GM21737 (cell line): Measurements from ENCODE around the gene CDH15.
"Not testable (repeated sequence)": the region's sequence is repeated elsewhere in the genome, so short reads cannot be mapped to it uniquely, and the experiment has no call there.

Source experiments
- ATAC-seq: cut with Tn5 transposase; IDR thresholded peaks from one replicate; pipeline ENCODE4 v1.9.1; 2021; ENCODE audit warnings: mild to moderate bottlenecking, moderate library complexity; ENCODE audit not compliant: unreplicated experiment

The CDH15 gene

DNA sequence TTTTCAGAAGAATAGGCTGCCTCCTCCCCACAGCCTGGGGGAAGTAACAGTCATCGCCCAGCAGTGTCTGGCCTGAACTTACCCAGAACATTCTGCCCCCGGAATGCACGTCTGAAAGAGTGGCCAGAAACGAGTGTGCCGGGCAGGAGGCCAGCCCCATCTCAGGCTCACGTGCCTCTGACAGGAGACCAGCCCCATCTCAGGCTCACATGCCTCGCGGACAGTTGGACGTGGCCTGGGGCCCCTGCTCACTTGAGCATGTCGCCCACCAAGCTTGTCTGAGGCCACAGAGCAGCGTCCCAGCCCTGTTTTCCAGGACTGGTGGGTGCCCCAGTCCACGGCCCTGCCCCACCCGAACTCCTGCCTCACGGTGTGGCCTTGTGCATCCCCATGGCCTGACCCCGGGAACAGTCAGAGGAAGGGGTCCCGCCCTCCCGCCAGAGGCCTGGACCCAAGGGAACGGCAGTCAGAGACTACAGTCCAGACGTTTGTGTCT, 16.3 kb upstream of the CDH15 start:
- ATAC-seq = no peak

DNA sequence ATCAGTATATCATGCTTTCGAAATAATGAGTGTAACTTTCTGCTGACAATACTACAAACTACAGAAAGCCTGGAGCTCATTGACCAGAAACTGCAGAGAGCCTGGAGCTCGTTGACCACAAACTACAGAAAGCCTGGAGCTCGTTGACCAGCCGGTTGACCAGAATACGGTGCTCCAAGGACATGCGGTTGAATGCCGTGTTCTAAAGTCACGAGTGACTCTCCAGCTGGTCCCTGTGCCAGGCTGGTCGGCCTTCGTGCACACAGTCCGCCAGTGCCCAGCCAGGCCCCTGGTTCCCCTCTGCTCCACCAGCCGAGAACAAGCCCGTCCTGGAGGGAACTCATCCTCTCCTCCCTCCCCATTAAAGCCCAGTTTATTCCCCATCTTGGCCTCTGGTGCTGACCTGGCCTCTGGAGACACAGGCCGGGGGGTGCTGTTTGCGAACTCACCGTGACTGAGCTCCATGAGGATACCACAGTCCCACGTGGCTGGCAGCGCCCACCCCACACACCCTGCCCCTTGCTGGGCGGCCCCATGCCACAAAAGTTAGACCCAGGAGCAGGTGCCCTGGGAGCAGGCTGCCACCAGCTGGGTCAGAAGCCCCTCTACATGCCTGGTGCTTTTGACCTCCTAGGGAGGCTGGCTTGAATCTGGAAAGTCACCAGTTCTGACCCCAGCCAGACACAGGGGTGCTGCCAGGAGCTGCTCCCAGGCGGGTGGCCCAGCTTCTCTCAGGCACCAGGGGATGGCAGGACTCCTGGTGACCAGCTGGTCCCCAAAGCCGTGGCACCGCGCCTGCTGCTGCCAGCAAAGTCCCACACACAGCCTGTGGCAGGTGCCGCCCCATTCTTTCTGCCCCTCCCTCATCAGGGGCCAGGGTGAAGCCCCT, 15.5 kb upstream of the CDH15 start:
- ATAC-seq = no peak

DNA sequence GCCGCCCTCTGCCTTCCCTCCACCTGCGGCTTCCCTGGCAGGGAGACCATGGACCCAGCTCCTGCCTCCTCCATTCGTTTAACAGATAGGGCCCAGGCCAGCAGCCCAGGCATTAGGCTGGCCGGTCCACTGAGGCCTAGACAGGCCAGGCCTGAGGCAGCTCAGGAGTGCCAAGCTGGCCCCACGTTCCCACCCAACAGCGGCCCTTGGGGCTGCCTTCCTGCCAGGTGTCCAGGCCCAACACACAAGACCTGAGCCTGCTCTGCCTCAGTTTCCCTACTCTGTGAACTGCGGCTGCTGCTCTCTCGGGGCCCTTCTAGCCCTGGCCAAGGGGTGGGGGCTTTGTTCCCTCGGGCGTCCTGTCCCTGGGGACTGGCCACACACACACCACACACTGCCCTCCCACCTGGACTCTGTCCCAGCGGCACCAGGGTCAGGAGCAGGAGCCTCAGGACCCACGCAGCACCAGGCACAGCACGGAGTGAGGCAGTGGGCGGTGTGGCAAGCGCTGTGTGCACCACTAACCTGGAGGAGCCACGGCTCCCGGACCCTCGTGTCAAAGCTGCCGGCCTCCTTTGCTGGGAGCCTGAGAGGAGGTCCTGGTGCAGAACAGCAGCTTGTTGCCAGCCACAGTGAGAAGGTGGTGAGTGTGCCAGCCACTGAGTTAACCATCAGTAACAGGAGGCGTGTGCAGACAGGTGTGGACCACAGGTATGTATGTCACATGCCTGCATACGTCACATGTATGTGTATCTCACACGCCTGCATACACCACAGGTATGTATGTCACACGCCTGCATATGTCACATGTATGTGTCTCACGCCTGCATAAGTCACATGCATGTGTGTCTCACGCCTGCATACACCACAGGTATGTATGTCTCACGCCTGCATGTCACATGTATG, 14.6 kb upstream of the CDH15 start:
- no peak for ATAC-seq

DNA sequence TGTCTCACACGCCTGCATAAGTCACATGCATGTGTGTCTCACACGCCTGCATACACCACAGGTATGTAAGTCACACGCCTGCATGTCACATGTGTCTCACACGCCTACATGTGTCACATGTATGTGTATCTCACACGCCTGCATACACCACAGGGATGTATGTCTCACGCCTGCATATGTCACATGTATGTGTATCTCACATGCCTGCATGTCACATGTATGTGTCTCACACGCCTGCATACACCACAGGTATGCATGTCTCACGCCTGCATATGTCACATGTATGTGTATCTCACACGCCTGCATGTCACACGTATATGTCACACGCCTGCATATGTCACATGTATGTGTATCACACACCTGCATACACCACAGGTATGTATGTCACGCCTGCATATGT, 13.8 kb upstream of the CDH15 start:
- ATAC-seq = no peak

DNA sequence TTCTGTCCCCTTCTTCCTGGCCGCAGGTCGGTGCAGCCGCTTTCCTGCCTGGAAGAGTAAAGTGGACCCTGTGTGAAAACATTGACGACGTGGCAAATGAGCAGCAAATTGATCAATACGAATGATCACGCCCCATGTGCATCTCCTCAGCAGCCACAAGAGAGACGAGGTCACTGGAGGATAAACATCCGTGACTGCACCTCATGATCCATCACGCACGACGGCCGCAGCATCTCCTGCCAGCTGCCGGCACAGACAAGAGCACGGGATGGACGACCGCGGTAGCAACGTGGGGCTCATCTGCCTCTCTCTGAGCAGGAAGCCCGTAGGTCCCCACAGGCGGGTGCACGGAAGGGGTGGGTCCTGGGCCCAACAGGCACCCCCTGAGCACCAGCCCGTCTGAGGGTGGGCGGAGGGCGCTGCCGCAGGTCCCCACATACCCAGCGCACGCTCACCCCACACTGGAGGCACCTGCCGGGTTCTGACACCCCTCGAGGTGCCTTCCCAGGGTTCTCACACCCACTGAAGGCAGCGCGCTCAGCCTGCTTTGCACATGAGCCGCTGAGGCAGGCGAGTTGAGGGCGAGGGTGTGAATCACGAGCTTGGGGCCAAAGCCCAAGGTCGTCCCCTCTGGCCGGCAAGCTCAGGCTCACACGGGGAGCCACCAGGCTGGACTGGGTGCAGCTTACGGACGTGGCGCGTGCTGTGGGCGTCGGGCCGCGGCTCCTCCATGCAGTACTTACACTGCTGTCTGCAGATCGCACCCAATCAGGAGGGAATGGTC, 12.3 kb upstream of the CDH15 start:
- ATAC-seq = no peak

DNA sequence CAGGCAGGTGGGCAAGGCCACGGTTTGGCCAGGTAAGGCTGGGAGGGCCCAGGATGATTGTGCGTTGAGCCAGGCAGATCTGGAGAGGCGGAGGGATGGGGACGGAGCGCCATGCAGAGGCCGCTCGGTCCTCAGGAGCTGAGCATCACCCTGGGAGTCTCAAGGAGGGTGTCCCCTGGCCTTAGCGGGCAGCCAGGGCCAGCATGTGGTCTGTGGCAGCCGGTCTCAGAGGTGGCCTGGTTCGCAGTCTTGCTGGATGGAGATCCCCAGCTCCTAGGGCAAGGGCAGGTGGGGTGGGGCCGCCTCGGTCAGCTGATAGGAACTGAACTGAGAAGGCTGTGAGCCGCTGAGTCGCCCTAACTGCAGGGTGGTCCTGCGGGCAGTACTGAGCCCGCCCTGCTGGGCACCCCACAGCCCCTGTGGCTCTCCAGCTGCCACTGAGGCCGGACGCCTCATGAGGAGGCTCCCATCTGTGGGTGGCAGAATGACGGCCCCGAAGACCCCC, 11.6 kb upstream of the CDH15 start:
- ATAC-seq = no peak

DNA sequence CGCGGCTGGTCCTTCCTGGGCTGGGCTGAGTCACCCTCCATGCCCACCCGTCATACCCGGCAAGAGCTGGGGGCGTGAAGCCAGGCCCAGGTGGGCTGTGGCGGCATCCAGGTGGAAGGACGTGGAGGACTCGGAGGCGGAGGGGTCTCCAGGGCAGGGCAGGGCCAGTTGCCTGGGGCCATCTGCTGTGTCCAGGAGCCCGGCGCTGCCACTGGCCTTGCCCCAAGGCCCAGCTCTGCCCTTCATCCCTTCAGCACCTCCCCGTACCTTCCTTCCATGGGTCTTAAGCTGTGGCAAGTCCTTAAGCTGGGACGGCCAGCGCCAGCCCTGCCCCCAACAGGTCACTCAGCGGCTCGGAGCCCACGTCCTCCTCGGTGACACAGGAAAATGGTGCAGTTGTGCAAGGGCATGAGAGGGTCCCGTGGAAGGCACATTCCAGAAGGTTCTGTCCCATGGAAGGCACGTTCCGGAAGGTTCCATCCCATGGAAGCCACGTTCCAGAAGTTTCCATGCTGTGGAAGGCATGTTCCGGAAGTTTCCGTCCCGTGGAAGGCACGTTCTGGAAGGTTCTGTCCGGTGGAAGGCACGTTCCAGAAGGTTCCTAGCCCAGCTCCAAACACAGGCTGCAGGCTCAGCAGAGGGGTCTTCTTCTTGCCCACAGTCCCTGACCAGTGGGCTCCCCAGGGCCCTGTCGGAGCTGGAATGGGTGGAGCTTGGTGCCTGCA, 10.4 kb upstream of the CDH15 start:
- no peak for ATAC-seq

DNA sequence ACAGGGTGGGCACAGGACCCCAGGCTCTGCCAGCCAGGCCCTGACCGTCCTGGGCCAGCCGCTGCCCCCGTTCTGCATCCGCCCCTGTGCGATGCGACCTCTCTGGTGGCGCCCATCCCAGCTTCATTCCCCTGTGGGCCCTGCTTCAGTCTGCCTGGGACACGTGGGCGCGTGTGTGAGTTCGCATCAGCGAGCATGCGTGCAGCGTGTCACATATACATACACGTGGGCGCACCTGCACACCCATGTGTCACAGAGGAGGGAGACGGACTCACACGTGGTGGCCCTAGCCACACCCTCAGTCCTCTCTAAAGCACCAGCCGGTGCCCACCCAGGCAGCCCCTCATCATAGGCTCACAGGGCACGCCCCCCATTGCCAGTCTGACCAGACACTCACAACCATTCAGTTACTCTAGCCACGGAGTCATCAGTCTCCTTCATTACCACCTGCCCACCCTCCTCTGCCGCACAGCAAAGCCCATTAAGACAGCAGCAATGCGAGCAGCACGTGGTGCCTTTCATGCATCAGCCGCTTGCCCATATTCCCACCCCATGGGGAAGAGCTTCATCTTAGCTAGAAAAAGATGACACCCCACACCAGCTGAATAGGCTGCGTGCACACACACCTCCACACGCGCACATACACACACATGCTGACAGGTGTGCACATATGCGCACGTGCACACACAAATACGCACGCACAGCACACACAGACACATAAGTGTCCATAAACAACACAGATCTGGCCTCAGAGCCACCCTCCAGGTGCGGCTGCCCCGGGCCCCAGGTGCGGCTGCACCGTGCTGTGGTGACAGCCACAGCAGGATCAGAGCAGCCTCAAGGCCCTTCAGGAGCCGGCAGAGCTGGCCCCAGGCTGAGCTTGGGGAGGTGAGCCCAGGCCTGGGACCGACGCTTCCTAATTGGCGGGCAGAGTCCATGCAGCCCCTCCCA, 9.5 kb upstream of the CDH15 start:
- no peak for ATAC-seq

DNA sequence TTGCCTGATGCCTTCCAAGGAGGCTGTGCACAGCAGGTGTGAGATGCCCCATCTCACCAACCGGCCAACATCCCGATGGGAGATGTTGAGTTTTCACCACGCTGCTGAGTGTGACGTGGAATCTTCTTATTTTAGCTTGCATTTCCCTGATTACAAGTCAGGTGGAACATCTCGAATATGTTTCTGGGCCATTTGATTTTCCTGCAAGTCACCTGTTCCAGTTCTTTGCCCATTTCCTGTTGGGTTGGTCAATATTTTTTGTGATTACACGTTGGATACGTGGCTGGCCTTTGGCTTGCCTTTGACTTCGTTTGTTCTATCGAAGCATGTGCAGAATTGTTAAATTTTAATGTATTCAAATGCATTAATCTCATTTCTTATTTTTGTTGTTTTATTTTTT, 8.3 kb upstream of the CDH15 start:
- ATAC-seq = no peak

DNA sequence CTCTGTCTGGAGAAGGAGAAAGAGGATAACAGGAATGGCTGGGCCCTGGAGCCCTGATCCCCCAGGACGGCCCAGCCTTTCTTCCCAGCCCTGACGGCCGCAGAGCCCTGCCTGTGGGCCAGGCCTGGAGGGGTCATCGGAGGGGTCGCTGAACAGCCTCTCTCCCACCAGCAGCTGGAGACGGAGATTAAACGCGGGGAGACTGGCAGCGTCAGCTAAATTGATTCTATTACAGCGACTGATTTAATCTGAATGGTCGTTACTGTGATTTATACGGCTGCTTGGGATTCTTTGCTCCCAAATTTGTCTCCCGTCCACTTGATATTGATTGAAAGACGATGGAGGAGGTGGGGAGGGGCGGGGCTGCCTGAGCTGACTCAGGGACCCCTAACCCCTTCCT, 7.1 kb upstream of the CDH15 start:
- no peak for ATAC-seq

DNA sequence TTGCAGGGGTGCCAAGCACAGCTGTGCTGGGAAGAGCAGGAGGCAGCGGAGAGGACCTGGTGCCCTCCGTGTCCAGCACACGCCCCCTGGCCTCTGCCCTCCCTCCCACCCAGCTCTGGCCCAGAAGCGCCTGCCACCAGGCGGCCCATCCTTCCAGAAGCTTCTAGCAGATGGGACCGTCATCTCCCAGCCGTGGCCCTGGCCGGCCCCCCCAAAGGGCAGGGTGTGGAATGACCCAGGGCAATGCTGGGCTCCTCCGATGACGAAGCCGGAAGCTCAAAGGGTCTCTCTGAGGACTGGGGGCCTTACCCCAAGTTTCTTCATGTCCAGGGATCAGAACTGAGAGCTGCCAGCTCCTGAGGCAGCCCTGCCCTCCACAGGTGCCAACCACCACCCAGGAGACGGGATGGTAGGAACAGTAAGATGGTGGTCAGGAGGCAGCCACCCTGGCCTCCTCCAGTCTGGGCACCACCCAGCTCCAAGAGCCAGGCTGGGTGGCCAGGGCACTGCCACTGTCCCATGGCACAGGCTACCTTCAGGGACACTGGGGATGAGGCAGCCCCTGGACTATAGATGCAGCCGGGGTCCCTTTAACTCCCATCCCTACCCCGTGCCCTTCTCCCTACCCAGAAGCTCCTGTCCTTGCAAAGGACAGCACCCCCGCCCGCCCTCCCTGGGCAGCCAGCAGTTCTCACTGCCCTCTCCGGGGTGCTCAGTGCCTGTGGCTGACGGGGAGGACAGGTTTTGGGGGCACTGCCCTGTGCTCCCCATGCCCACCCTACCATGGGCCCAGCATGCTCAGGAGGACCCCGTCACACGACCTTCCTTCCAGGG, 6.5 kb upstream of the CDH15 start:
- no peak for ATAC-seq

DNA sequence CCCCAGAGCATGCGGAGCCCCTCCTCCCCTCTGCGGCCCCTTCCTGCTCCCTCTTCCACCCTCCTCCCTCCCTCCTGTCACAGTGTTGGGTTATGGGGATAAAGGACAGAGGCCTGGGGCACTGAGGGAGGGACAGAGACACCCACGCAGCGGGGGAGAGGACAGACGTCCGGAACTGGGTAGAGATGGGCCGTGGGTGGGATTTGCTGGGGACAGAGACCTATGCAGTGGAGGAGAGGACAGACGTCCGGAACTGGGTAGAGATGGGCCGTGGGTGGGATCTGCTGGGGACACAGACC, 5.9 kb upstream of the CDH15 start:
- ATAC-seq = not testable (repeated sequence)

DNA sequence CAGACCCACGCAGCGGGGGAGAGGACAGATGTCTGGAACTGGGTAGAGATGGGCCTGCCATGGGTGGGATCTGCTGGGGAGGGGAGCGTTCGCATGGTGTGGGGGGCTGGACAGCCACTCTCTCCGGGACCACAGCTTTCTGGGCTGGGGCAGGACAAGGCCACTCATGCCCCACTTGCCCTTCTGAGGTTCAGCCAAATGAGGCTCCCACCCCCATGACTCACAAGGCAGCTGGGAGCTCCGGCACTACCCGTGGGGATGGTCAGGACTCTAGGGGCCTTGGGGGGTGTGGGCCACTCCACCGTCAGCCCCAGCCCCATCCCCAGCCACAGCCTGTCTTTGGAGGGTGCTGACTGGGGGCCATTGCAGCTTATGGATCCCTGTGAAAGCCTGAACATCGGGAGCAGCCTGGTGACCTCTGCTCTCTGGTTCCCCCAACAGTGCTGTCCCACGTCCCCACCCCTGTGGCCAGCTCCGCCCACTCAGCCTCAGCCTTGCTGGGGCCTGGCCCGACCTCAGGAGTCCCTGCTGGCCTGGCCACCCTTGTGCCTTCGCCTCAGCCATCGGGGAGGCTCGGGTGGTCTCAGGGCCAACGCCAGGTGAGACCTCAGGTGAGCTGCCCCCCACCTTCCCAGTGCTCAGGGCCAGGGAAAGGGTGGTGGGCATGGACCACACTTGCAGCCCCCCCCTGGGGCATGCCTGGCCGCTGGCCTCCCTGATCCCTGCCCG, 4.7 kb upstream of the CDH15 start:
- ATAC-seq = no peak

DNA sequence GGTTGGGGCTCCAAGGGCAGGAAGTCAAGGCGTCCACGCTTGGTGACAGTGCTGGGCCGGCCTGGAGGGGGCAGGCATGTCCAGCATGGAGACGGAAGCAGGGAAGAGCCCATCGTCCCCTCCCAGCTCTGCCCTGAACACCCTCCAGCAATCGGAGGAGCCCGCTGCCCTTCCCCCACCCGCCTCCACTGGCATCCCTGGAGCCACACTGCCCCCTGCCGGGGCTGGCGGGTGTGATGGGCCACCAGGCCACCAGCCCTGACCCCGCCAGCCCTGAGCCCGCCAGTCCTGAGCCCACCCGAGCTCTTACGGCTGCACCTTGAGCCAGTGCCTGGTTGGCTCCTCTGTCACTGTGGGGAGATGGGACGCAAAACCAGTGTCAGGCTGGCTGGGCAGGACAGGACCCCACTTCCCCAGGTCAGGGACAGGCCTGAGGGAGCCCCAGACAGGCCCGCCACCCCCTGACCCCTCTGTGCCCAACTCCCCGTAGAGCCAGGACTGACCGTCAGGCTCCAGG, 4.1 kb upstream of the CDH15 start:
- no peak for ATAC-seq

DNA sequence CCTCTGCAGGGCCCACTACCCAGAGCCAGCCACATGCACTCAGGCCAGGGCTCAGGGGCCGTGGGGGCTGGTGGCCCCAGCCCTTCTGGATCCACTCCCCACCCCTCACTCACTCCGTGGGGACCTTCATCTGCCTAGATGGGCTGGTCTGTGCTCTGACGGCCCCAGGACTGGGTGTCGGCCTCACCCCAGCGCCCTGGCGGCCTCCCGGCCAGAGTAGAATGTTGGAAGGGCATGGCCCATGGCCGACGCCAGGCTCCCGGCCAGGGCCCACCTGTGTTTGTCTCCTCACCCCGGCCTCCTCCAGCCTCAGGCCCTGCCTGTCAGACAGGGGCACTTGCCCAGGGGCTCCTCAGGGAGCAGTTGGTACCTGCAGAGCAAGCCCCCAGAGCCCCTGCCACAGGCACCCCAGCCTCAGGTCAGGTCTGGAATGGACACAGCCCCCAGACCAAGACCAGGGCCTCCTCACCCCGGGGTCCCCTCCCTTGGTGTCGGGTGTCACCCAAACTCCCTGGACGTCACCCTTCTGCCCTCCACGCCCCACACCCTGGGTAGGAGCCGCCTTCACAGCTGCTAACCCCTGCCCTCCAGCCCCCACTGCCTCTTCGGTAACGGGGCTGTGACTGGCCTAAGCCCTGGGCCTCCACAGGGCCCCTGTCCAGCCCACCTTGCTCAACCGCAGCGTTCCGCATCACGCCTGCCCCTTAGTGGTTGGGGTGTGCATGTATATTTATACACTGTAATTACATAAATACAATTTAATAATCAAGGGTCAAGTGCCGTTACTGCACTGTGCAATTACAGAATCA, 3.0 kb upstream of the CDH15 start:
- no peak for ATAC-seq

DNA sequence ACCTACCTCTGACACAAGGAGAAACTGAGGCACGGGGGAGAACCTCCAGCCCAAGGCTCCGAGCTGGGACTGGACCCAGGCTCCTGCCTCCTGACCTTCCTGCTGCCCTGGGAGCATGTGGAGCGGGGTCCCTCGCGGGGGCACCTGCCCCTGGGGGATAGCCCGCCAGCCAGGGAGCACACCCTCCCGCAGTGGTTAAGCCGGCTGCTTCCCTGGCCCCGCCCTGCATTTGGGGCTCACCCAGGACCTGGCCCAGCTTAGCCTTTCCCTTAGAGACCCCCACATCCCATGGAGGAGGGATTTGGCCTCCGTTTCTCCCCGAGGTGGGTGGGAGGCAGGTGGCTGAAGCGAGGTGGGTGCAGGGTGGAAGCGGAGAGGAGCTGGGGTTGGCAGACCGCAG, 1.8 kb upstream of the CDH15 start:
- ATAC-seq = no peak
